ENCODE data around the gene MAFG. TPM values are rescaled to one million over a fixed set of nuclear protein-coding genes. Genes with fewer than 3 reads are reported as not detected.

Gene MAFG
- total RNA-seq, 1 donor from 2014 or later, result 23.6 TPM

DNA sequence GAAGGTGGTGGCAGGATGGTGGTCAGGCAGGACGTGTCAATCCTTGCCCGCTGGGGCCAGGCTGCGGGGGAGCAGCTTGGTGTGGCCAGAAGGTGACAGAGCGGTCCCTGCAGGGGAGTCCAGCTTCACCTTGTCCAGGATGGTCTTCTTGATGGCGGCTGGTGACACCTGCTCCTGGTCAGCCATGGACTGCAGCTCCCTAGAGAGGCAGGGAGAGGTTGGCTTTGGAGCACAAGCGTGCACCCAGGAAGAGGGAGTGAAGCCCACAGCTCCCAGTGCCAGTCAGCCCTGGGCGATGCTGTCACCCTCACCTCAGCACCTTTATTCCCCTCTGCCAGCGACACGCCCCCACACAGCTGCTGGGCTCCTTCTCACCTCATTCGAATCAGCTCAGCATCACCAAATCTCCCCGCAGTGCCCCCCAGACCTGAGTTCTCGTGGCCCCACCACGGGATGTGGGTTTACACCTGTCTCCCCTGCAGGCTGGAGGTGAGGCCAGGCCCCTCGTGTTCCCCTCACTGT is 5.7 kb upstream of the MAFG start:
- TF ChIP-seq, protein P1, sequence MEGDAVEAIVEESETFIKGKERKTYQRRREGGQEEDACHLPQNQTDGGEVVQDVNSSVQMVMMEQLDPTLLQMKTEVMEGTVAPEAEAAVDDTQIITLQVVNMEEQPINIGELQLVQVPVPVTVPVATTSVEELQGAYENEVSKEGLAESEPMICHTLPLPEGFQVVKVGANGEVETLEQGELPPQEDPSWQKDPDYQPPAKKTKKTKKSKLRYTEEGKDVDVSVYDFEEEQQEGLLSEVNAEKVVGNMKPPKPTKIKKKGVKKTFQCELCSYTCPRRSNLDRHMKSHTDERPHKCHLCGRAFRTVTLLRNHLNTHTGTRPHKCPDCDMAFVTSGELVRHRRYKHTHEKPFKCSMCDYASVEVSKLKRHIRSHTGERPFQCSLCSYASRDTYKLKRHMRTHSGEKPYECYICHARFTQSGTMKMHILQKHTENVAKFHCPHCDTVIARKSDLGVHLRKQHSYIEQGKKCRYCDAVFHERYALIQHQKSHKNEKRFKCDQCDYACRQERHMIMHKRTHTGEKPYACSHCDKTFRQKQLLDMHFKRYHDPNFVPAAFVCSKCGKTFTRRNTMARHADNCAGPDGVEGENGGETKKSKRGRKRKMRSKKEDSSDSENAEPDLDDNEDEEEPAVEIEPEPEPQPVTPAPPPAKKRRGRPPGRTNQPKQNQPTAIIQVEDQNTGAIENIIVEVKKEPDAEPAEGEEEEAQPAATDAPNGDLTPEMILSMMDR (IDR thresholded peaks at IDR 0.05; ENCODE audit: unreplicated experiment), result no peak
- peaks cover 18% of the 10 kb centered on the region for H3K27me3 Mint-ChIP-seq (ENCODE audit: unreplicated experiment)
- H3K4me1 Mint-ChIP-seq (ENCODE audit: unreplicated experiment), result peaks cover 8% of the 10 kb centered on the region
- H3K27ac Mint-ChIP-seq (ENCODE audit: unreplicated experiment), result no peak overlapping the region
- no peak for DNase-seq (ENCODE audit: low spot score)
- no peak overlapping the region for H3K4me3 Mint-ChIP-seq (ENCODE audit: unreplicated experiment)
- H3K9me3 Mint-ChIP-seq (ENCODE audit: unreplicated experiment), result no peaks in the 10 kb centered on the region
- peaks cover 5% of the 10 kb centered on the region for H3K36me3 Mint-ChIP-seq (ENCODE audit: low read depth, unreplicated experiment)

DNA sequence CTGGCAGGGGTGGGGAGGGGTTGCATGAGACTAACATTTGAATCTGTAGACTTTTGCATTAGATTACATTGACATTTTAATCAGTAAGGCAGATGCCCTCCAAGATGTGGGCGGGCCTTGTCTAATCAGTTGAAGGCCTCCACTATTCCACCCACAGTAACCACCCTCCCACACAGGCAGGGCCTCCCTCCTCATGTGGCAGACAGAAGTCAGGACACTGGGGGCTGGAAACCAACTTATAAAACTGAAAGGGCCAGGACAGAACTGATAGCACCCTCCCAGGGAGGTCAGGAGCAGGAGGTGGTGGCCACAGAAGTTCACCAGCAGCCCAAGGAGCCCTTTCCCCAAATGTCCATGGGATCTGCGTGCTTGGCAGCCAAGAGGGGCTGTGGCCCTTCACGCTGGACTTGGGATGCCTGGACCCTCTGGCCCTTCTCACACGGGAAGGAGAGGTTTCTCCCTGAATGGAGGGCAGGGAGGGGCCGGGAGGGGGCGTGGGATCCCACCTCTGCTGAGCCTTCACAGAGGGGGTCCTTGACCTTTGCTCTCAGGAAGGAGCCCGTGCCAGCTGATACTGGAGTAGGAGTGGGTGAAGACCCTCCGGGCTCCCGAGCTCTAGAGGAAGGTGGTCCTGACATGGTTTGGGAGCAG is 4.9 kb upstream of the MAFG start:
- Mint-ChIP-seq H3K36me3 (ENCODE audit: low read depth, unreplicated experiment) (peaks cover 5% of the 10 kb centered on the region), H3K9me3 (ENCODE audit: unreplicated experiment) (no peaks in the 10 kb centered on the region), H3K27me3 (ENCODE audit: unreplicated experiment) (peaks cover 14% of the 10 kb centered on the region), H3K4me3 (ENCODE audit: unreplicated experiment) (no peak overlapping the region), H3K27ac (ENCODE audit: unreplicated experiment) (no peak overlapping the region), H3K4me1 (ENCODE audit: unreplicated experiment) (peaks cover 5% of the 10 kb centered on the region)
- DNase-seq (ENCODE audit: low spot score), result no peak
- TF ChIP-seq, protein P1 (IDR thresholded peaks at IDR 0.05; ENCODE audit: unreplicated experiment), result no peak

DNA sequence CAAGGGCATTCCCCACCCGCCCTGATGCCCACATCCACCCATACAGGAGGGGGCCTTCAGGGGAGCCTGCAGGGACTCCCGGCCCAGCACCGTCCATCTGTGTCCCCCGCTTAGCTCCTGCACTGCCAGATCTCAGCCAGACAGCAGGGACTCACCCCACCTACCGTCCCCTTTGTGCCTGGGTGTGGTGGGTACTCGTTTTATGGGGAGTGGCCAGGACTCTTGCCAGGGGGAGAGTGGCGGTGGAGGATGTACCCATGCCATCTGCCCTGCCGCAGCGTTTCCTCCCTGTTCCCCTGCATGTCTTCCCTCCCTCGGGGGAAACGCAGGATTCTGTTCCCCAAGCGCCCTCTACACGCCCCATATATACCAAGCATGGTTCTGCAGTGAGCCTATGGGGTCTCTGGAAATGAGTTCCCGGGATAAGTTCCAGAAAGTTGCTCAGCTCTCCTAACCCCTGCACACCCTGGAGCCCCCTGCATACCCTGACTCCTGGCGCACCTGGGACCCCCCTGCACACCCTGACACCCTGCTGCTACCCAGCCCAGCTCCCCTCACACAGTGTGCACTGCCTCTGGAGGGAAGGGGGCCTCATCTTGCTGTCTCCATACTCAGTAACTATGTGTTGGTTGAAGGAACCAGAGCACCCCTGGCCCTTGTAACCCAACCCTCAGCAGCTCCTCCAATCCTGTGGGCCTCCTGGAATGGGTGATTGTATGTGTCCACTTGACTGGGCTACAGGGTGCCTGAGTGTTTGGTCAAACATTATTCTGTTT is 4.2 kb upstream of the MAFG start:
- Mint-ChIP-seq H3K27me3 (ENCODE audit: unreplicated experiment) (peaks cover 14% of the 10 kb centered on the region), H3K4me1 (ENCODE audit: unreplicated experiment) (peaks cover 4% of the 10 kb centered on the region), H3K27ac (ENCODE audit: unreplicated experiment) (no peak overlapping the region), H3K4me3 (ENCODE audit: unreplicated experiment) (no peak overlapping the region), H3K9me3 (ENCODE audit: unreplicated experiment) (no peaks in the 10 kb centered on the region), H3K36me3 (ENCODE audit: low read depth, unreplicated experiment) (peaks cover 5% of the 10 kb centered on the region)
- TF ChIP-seq, protein P1 (IDR thresholded peaks at IDR 0.05; ENCODE audit: unreplicated experiment), result no peak
- no peak for DNase-seq (ENCODE audit: low spot score)

DNA sequence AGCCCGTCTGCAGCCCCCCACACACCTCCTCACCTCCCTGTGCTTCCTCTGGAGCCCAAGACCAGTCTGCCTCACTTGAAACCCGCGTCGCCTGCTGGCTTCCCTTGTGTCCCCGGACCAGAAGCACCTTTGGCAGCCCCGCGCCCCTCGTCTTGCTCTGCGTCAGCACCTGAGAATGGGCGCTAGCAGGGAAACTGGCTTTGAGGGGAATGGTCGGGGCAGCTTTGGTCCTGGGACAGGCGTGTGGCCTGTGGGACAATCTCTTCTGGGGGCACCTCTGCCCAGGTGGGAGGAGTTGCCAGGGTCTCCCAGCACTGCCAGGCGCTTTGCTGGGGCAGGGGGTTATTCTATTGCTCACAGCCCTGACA is 3.6 kb upstream of the MAFG start:
- no peak for DNase-seq (ENCODE audit: low spot score)
- TF ChIP-seq, protein P1 (IDR thresholded peaks at IDR 0.05; ENCODE audit: unreplicated experiment), result no peak
- Mint-ChIP-seq H3K36me3 (ENCODE audit: low read depth, unreplicated experiment) (peaks cover 5% of the 10 kb centered on the region), H3K9me3 (ENCODE audit: unreplicated experiment) (no peaks in the 10 kb centered on the region), H3K27me3 (ENCODE audit: unreplicated experiment) (peaks cover 19% of the 10 kb centered on the region), H3K27ac (ENCODE audit: unreplicated experiment) (no peak overlapping the region), H3K4me1 (ENCODE audit: unreplicated experiment) (peaks cover 8% of the 10 kb centered on the region), H3K4me3 (ENCODE audit: unreplicated experiment) (no peak overlapping the region)
